Neural cell (in vitro differentiated cells): ENCODE measurements around the gene GRIK3.

ENCODE experiments used
- CTCF ChIP-seq: fragments of 450-650 bp; IDR thresholded peaks from 2 replicates; pipeline ENCODE4 v1.5.1; 2014; ENCODE audit warnings: antibody characterized with exemption, mild to moderate bottlenecking, moderate library complexity; ENCODE audit not compliant: poor library complexity, severe bottlenecking
- EP300 ChIP-seq: fragments of 450-650 bp; conservative IDR thresholded peaks from 2 replicates; pipeline ENCODE4 v1.6.1; 2014; ENCODE audit warnings: antibody characterized with exemption, mild to moderate bottlenecking, moderate library complexity; ENCODE audit not compliant: poor library complexity, severe bottlenecking
- EZH2 ChIP-seq: fragments of 200-600, 300-800 bp; shearing (Covaris generic), sonication (generic); IDR thresholded peaks from 2 replicates; pipeline ENCODE4 v1.6.1; 2014; ENCODE audit warnings: antibody characterized with exemption, low read length, borderline replicate concordance, mild to moderate bottlenecking; ENCODE audit not compliant: insufficient read depth, poor library complexity, severe bottlenecking
- POLR2AphosphoS5 ChIP-seq: IDR thresholded peaks from 2 replicates; pipeline ENCODE4 v1.6.1; 2012
- RAD21 ChIP-seq: fragments of 450-650 bp; conservative IDR thresholded peaks from 2 replicates; pipeline ENCODE4 v1.6.1; 2014; ENCODE audit warnings: antibody characterized with exemption, mild to moderate bottlenecking, moderate library complexity
- SMC3 ChIP-seq: fragments of 450-650 bp; conservative IDR thresholded peaks from 2 replicates; pipeline ENCODE4 v1.6.1; 2014; ENCODE audit warnings: antibody characterized with exemption, mild to moderate bottlenecking, moderate library complexity; ENCODE audit not compliant: poor library complexity
- TAF1 ChIP-seq: IDR thresholded peaks from 2 replicates; pipeline ENCODE4 v1.6.1; 2012; ENCODE audit warnings: low read depth

GRCh38 chr1:36765785-36766300, 268.5 kb downstream of the GRIK3 start:
- TF ChIP-seq CTCF, result no peak
- no peak for TF ChIP-seq EZH2
- no peak for TF ChIP-seq POLR2AphosphoS5
- no peak for TF ChIP-seq TAF1
- no peak for TF ChIP-seq SMC3
- no peak for TF ChIP-seq EP300
- TF ChIP-seq RAD21, result no peak
